ENCODE data around the gene MIEF1.

DNA sequence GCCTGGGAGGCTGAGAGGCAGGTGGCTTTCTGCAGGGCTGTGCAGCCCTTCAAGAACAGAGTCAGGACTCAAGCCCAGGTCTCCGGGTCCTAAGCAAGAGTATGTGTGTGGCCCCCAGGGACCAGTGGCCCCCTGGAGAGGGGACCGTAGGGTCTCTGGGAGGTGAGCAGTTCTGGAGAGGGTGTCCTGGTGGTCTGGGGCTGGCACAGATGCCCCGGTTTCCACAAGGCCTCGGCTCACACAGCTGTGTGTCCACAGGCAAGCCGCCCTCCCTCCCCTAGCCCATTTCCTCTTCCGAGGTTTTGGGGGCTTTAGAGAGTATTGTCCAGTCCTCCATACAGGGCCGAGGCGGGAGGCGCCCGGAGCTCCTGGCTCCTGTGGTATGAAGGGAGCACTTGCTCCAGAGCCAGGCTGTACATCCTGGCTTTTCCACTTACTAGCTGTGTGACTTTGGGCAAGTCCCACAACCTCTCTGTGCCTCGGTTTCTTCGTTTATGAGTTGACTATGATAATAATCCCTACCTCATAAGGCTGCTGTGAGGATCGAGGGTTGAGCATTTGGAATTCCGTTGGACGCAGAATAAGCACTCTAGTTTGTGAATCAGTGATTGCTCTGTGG, 33.9 kb downstream of the MIEF1 start:
- TF ChIP-seq, protein P1, sequence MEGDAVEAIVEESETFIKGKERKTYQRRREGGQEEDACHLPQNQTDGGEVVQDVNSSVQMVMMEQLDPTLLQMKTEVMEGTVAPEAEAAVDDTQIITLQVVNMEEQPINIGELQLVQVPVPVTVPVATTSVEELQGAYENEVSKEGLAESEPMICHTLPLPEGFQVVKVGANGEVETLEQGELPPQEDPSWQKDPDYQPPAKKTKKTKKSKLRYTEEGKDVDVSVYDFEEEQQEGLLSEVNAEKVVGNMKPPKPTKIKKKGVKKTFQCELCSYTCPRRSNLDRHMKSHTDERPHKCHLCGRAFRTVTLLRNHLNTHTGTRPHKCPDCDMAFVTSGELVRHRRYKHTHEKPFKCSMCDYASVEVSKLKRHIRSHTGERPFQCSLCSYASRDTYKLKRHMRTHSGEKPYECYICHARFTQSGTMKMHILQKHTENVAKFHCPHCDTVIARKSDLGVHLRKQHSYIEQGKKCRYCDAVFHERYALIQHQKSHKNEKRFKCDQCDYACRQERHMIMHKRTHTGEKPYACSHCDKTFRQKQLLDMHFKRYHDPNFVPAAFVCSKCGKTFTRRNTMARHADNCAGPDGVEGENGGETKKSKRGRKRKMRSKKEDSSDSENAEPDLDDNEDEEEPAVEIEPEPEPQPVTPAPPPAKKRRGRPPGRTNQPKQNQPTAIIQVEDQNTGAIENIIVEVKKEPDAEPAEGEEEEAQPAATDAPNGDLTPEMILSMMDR (IDR thresholded peaks at IDR 0.05): no peak
- TF ChIP-seq POLR2A (IDR thresholded peaks at IDR 0.05): no peak
